Neural progenitor cell (in vitro differentiated cells): ENCODE results near the gene SCN8A.

Source experiments
- EZH2 ChIP-seq: fragments of 200-600 bp; sonication (generic); IDR thresholded peaks from 2 replicates; pipeline ENCODE4 v1.6.1; 2017; ENCODE audit warnings: antibody characterized with exemption, mild to moderate bottlenecking, moderate library complexity
- EZH2phosphoT487 ChIP-seq: fragments of 200-600 bp; sonication (generic); IDR thresholded peaks from 2 replicates; pipeline ENCODE4 v1.6.1; 2017; ENCODE audit warnings: antibody characterized with exemption
- TF ChIP-seq, protein P1 (sequence below): fragments of 200-600 bp; sonication (generic); IDR thresholded peaks from 2 replicates; pipeline ENCODE4 v1.5.1; 2017; ENCODE audit warnings: antibody characterized with exemption, mild to moderate bottlenecking

GRCh38 chr12:51748235-51748634 lies 157.2 kb downstream of the SCN8A start:
- TF ChIP-seq, protein P1, sequence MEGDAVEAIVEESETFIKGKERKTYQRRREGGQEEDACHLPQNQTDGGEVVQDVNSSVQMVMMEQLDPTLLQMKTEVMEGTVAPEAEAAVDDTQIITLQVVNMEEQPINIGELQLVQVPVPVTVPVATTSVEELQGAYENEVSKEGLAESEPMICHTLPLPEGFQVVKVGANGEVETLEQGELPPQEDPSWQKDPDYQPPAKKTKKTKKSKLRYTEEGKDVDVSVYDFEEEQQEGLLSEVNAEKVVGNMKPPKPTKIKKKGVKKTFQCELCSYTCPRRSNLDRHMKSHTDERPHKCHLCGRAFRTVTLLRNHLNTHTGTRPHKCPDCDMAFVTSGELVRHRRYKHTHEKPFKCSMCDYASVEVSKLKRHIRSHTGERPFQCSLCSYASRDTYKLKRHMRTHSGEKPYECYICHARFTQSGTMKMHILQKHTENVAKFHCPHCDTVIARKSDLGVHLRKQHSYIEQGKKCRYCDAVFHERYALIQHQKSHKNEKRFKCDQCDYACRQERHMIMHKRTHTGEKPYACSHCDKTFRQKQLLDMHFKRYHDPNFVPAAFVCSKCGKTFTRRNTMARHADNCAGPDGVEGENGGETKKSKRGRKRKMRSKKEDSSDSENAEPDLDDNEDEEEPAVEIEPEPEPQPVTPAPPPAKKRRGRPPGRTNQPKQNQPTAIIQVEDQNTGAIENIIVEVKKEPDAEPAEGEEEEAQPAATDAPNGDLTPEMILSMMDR = no peak
- no peak for TF ChIP-seq EZH2
- TF ChIP-seq EZH2phosphoT487 = no peak
